IMR-90 (cell line): ENCODE measurements around the gene PAX5. TPM values are rescaled to one million over a fixed set of nuclear protein-coding genes. Genes with fewer than 3 reads are reported as not detected.

Experiments
- ATAC-seq: fragments of 200-7000 bp; cut with Tn5 transposase; 2 replicates; pipeline ENCODE4 v1.9.1; 2020; ENCODE audit warnings: low read depth, mild to moderate bottlenecking, moderate library complexity
- BruUV-seq: library from RNA; stranded (reverse); fragments of 400-500 nt; replicated peaks from 2 replicates; lab custom pipeline; 2021; lab: Mats Ljungman, UMichigan
- CTCF ChIA-PET: fragments of 300-600 bp; formaldehyde crosslinking; extraction: SDS; loops from one replicate; lab custom pipeline; 2021; ENCODE audit warnings: antibody characterized with exemption; lab: Yijun Ruan, JAX
- POLR2A ChIA-PET: fragments of 300-600 bp; sonication (Branson Sonifier 250); formaldehyde crosslinking; loops from one replicate; lab custom pipeline; 2022; ENCODE audit warnings: antibody characterized with exemption; ENCODE audit not compliant: unreplicated experiment; lab: Charles Lee
- DNase-seq: peaks from one replicate; pipeline ENCODE4 v3.0.0; 2013
- H2AFZ ChIP-seq: replicated peaks from 2 replicates; pipeline ENCODE3; 2013; ENCODE audit warnings: low read length, mild to moderate bottlenecking; ENCODE audit not compliant: poor library complexity
- H2AK5ac ChIP-seq: 2 replicates; pipeline ENCODE4 v1.6.1; 2013; ENCODE audit warnings: low read depth, low read length, inconsistent platforms
- H2AK9ac ChIP-seq: replicated peaks from 2 replicates; pipeline ENCODE3; 2013; ENCODE audit warnings: mild to moderate bottlenecking, low read depth, low read length, moderate library complexity; ENCODE audit not compliant: poor library complexity
- H2BK120ac ChIP-seq: 2 replicates; pipeline ENCODE4 v1.6.1; 2013; ENCODE audit warnings: low read depth, low read length, inconsistent platforms
- H2BK15ac ChIP-seq: 3 replicates; pipeline ENCODE4 v1.6.1; 2013; ENCODE audit warnings: low read depth, low read length, inconsistent platforms
- H2BK20ac ChIP-seq: 2 replicates; pipeline ENCODE4 v1.6.1; 2013; ENCODE audit warnings: low read depth, mild to moderate bottlenecking, inconsistent platforms, low read length, moderate library complexity
- H2BK5ac ChIP-seq: 2 replicates; pipeline ENCODE4 v1.6.1; 2013; ENCODE audit warnings: mild to moderate bottlenecking, low read depth, low read length, inconsistent platforms; ENCODE audit not compliant: poor library complexity, severe bottlenecking
- H3K14ac ChIP-seq: replicated peaks from 2 replicates; pipeline ENCODE4 v1.6.1; 2013; ENCODE audit warnings: low read depth, low read length, inconsistent platforms
- H3K18ac ChIP-seq: 2 replicates; pipeline ENCODE4 v1.6.1; 2013; ENCODE audit warnings: low read depth, low read length, control low read depth
- H3K23ac ChIP-seq: 2 replicates; pipeline ENCODE4 v1.6.1; 2013; ENCODE audit warnings: low read depth, low read length, inconsistent platforms
- H3K27ac ChIP-seq: 2 replicates; pipeline ENCODE4 v1.5.1; 2013; ENCODE audit warnings: mild to moderate bottlenecking, control low read depth, low read length; ENCODE audit not compliant: insufficient read depth
- H3K27me3 ChIP-seq: 2 replicates; pipeline ENCODE4 v1.6.1; 2013; ENCODE audit warnings: low read length; ENCODE audit not compliant: control insufficient read depth, insufficient read depth
- H3K36me3 ChIP-seq: 2 replicates; pipeline ENCODE4 v1.6.1; 2013; ENCODE audit warnings: low read length, mixed read lengths; ENCODE audit not compliant: control insufficient read depth, insufficient read depth
- H3K4ac ChIP-seq: 2 replicates; pipeline ENCODE4 v1.6.1; 2013; ENCODE audit warnings: low read depth, low read length, inconsistent platforms
- H3K4me1 ChIP-seq: 2 replicates; pipeline ENCODE4 v1.6.1; 2013; ENCODE audit warnings: low read length, mixed read lengths; ENCODE audit not compliant: control insufficient read depth, insufficient read depth
- H3K4me2 ChIP-seq: 2 replicates; pipeline ENCODE4 v1.6.1; 2013; ENCODE audit warnings: low read depth, mild to moderate bottlenecking, control low read depth, low read length, moderate library complexity
- H3K4me3 ChIP-seq: 2 replicates; pipeline ENCODE4 v1.5.1; 2013; ENCODE audit warnings: low read depth, mild to moderate bottlenecking, control low read depth, low read length, moderate library complexity; ENCODE audit not compliant: insufficient read depth
- H3K56ac ChIP-seq: 2 replicates; pipeline ENCODE4 v1.6.1; 2013; ENCODE audit warnings: low read length, inconsistent platforms; ENCODE audit not compliant: insufficient read depth; ENCODE audit errors: extremely low read depth
- H3K79me1 ChIP-seq, 2 experiments: 2 replicates each; pipeline ENCODE4 v1.6.1; 2013; ENCODE audit warnings: low read length in 2 of 2, inconsistent platforms in 1 of 2, low read depth in 1 of 2
- H3K9ac ChIP-seq: 2 replicates; pipeline ENCODE4 v1.6.1; 2013; ENCODE audit warnings: low read depth, low read length, control low read depth
- H3K9me1 ChIP-seq: 2 replicates; pipeline ENCODE4 v1.6.1; 2013; ENCODE audit warnings: low read length, inconsistent platforms; ENCODE audit not compliant: insufficient read depth
- H3K9me3 ChIP-seq: 2 replicates; pipeline ENCODE4 v1.6.1; 2013; ENCODE audit warnings: low read length; ENCODE audit not compliant: control insufficient read depth, insufficient read depth
- H4K20me1 ChIP-seq: 2 replicates; pipeline ENCODE4 v1.6.1; 2013; ENCODE audit warnings: low read length, inconsistent platforms; ENCODE audit not compliant: insufficient read depth
- H4K5ac ChIP-seq: 2 replicates; pipeline ENCODE4 v1.6.1; 2013; ENCODE audit warnings: mild to moderate bottlenecking, low read depth, low read length, control low read depth
- H4K8ac ChIP-seq, 2 experiments: 2 replicates each; pipeline ENCODE4 v1.6.1; 2013; ENCODE audit warnings: low read depth in 2 of 2, low read length in 2 of 2, control low read depth in 1 of 2, inconsistent platforms in 1 of 2
- H4K91ac ChIP-seq: 2 replicates; pipeline ENCODE4 v1.6.1; 2013; ENCODE audit warnings: low read depth, low read length, inconsistent platforms; ENCODE audit not compliant: insufficient read depth
- BHLHE40 ChIP-seq: fragments of 150-350 bp; IDR thresholded peaks from 2 replicates; pipeline ENCODE4 v1.6.1; 2016; ENCODE audit warnings: mild to moderate bottlenecking, low read depth, low read length
- CEBPB ChIP-seq: IDR thresholded peaks from 2 replicates; pipeline ENCODE4 v1.6.1; 2012; ENCODE audit warnings: low read depth, low read length, improper control_type of control experiment
- CHD1 ChIP-seq: IDR thresholded peaks from 2 replicates; pipeline ENCODE4 v1.6.1; 2012; ENCODE audit warnings: low read depth, low read length, improper control_type of control experiment
- FOS ChIP-seq: fragments of 150-350 bp; IDR thresholded peaks from 2 replicates; pipeline ENCODE4 v1.6.1; 2016; ENCODE audit warnings: low read depth, low read length
- MAFK ChIP-seq: IDR thresholded peaks from 2 replicates; pipeline ENCODE4 v1.6.1; 2012; ENCODE audit warnings: low read depth, low read length, improper control_type of control experiment
- MAZ ChIP-seq: IDR thresholded peaks from 2 replicates; pipeline ENCODE4 v1.6.1; 2012; ENCODE audit warnings: low read depth, mild to moderate bottlenecking, low read length, improper control_type of control experiment, moderate library complexity, borderline replicate concordance
- MXI1 ChIP-seq: IDR thresholded peaks from 2 replicates; pipeline ENCODE4 v1.6.1; 2012; ENCODE audit warnings: low read depth, mild to moderate bottlenecking, low read length, moderate library complexity, borderline replicate concordance
- NFE2L2 ChIP-seq: fragments of 150-350 bp; IDR thresholded peaks from 2 replicates; pipeline ENCODE4 v1.6.1; 2016; ENCODE audit warnings: low read depth, mild to moderate bottlenecking, low read length
- POLR2A ChIP-seq: IDR thresholded peaks from 2 replicates; pipeline ENCODE4 v1.6.1; 2012; ENCODE audit warnings: mild to moderate bottlenecking, low read depth, low read length
- RAD21 ChIP-seq: IDR thresholded peaks from 2 replicates; pipeline ENCODE4 v1.6.1; 2012; ENCODE audit warnings: low read length, improper control_type of control experiment
- RCOR1 ChIP-seq: IDR thresholded peaks from 2 replicates; pipeline ENCODE4 v1.6.1; 2012; ENCODE audit warnings: mild to moderate bottlenecking, low read length, improper control_type of control experiment; ENCODE audit not compliant: insufficient replicate concordance
- RFX5 ChIP-seq: IDR thresholded peaks from 2 replicates; pipeline ENCODE4 v1.8.0; 2012; ENCODE audit warnings: low read depth, mild to moderate bottlenecking, low read length, moderate library complexity
- SMC3 ChIP-seq: fragments of 150-350 bp; IDR thresholded peaks from 2 replicates; pipeline ENCODE4 v1.6.1; 2016; ENCODE audit warnings: low read depth, mild to moderate bottlenecking, antibody characterized with exemption, low read length, moderate library complexity
- WGBS, 2 experiments: methylation state at CpG; one replicate each; pipeline versions ENCODE4 v1.1.5 to v1.1.7; 2013; ENCODE audit warnings: missing lambda C conversion rate in 2 of 2; ENCODE audit not compliant: insufficient read length in 1 of 2; ENCODE audit errors: extremely low coverage in 2 of 2; 5-methylcytosine and 5-hydroxymethylcytosine counted together
- dilution Hi-C: fragments of 300-500 bp; cut with HindIII; formaldehyde crosslinking; loops from one replicate; pipeline ENCODE4 v1.14.3; 2018; ENCODE audit warnings: low sequenced_read_pairs; ENCODE audit not compliant: unreplicated experiment
- in situ Hi-C: fragments of 300-500 bp; cut with MboI; formaldehyde crosslinking; loops from 3 replicates; pipeline ENCODE4 v1.14.3; 2019; ENCODE audit warnings: low sequenced_read_pairs, inconsistent platforms, mixed read lengths
- intact Hi-C: fragments of 100-400 bp; cut with micrococcal nuclease; formaldehyde crosslinking; loops from 2 replicates; pipeline ENCODE4 v1.10.0; 2022
- polyA plus RNA-seq, 3 experiments: library from polyadenylated mRNA; depleted of rRNA; stranded (reverse); fragments of >200 nt; gene quantifications; 2 replicates each; pipeline ENCODE4 v1.2.3, GENCODE V29; 2012; ENCODE audit warnings: low replicate concordance in 1 of 3
- total RNA-seq: library from RNA; depleted of rRNA; stranded (reverse); fragments of >200 nt; gene quantifications from 2 replicates; pipeline ENCODE4 v1.2.3, GENCODE V29; 2012
- TF ChIP-seq, protein P1 (sequence below): conservative IDR thresholded peaks from 2 replicates; pipeline ENCODE4 v1.5.1; 2012; ENCODE audit warnings: mild to moderate bottlenecking, low read depth, low read length, improper control_type of control experiment
- TF ChIP-seq, protein P2 (sequence below): fragments of 150-350 bp; IDR thresholded peaks from 2 replicates; pipeline ENCODE4 v1.6.1; 2017; ENCODE audit warnings: mild to moderate bottlenecking, antibody characterized with exemption, low read length, low read depth
- TF ChIP-seq, protein P3 (sequence below): fragments of 150-350 bp; IDR thresholded peaks from 2 replicates; pipeline ENCODE4 v1.6.1; 2016; ENCODE audit warnings: low read depth, mild to moderate bottlenecking, low read length, moderate library complexity, borderline replicate concordance

Gene PAX5
- total and polyA plus RNA-seq, 2 of the 4 experiments (the other 2 are of a cell fraction) = not detected

DNA sequence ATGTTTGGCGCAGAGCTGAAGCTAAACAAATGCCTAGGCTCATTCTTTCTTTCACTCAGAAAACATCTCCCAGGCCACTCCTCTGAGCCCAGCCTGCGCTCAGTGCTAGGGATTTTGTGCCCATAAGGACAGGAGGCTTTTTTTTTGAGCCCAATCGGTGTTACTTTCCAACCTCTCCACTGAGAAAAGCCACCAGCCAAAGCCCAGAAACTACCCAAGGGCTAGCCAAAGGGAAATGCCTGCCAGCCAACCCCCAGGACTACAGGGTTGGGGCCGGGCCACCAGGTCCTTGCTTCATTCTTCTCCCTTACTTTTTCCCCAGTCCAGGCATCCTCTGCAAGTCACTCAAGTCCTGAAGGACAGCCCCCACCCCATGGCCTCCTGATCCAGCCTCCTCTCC, 134.7 kb downstream of the PAX5 start:
- CTCF ChIA-PET = no interaction called here
- H4K8ac ChIP-seq = no peak overlapping the region
- H2AK9ac ChIP-seq = no peak overlapping the region
- TF ChIP-seq MAFK (no peak), RAD21 (no peak), BHLHE40 (no peak), MAZ (no peak), CHD1 (no peak), POLR2A (no peak), RCOR1 (no peak), RFX5 (no peak), MXI1 (no peak), SMC3 (no peak), CEBPB (no peak), FOS (no peak), NFE2L2 (no peak)
- TF ChIP-seq, protein P1, sequence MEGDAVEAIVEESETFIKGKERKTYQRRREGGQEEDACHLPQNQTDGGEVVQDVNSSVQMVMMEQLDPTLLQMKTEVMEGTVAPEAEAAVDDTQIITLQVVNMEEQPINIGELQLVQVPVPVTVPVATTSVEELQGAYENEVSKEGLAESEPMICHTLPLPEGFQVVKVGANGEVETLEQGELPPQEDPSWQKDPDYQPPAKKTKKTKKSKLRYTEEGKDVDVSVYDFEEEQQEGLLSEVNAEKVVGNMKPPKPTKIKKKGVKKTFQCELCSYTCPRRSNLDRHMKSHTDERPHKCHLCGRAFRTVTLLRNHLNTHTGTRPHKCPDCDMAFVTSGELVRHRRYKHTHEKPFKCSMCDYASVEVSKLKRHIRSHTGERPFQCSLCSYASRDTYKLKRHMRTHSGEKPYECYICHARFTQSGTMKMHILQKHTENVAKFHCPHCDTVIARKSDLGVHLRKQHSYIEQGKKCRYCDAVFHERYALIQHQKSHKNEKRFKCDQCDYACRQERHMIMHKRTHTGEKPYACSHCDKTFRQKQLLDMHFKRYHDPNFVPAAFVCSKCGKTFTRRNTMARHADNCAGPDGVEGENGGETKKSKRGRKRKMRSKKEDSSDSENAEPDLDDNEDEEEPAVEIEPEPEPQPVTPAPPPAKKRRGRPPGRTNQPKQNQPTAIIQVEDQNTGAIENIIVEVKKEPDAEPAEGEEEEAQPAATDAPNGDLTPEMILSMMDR = no peak
- TF ChIP-seq, protein P2, sequence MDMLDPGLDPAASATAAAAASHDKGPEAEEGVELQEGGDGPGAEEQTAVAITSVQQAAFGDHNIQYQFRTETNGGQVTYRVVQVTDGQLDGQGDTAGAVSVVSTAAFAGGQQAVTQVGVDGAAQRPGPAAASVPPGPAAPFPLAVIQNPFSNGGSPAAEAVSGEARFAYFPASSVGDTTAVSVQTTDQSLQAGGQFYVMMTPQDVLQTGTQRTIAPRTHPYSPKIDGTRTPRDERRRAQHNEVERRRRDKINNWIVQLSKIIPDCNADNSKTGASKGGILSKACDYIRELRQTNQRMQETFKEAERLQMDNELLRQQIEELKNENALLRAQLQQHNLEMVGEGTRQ = no peak
- TF ChIP-seq, protein P3, sequence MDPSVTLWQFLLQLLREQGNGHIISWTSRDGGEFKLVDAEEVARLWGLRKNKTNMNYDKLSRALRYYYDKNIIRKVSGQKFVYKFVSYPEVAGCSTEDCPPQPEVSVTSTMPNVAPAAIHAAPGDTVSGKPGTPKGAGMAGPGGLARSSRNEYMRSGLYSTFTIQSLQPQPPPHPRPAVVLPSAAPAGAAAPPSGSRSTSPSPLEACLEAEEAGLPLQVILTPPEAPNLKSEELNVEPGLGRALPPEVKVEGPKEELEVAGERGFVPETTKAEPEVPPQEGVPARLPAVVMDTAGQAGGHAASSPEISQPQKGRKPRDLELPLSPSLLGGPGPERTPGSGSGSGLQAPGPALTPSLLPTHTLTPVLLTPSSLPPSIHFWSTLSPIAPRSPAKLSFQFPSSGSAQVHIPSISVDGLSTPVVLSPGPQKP = no peak
- no peak overlapping the region for H2BK120ac ChIP-seq
- no peak overlapping the region for H2BK20ac ChIP-seq
- no peak overlapping the region for H3K27ac ChIP-seq
- POLR2A ChIA-PET = no interaction called here
- H3K9me3 ChIP-seq = no peaks in the 10 kb centered on the region
- ATAC-seq = no peak
- 0 out of 2 replicates have a peak, but pooled peaks cover 4% of the 10 kb centered on the region for H3K9me1 ChIP-seq
- no peak overlapping the region for H2BK5ac ChIP-seq
- no peak overlapping the region for H3K4ac ChIP-seq
- H3K4me3 ChIP-seq = no peak overlapping the region
- in situ Hi-C loops (no loop called here), dilution Hi-C loops (no loop called here), intact Hi-C loops (no loop called here)
- no peaks in the 10 kb centered on the region for H3K36me3 ChIP-seq
- H4K91ac ChIP-seq = no peak overlapping the region
- no peak overlapping the region for H3K18ac ChIP-seq
- H2AK5ac ChIP-seq = no peak overlapping the region
- no TSS peak for BruUV-seq
- no peak overlapping the region for H4K5ac ChIP-seq
- DNase-seq = no peak
- H3K23ac ChIP-seq = no peak overlapping the region
- no peak overlapping the region for H3K14ac ChIP-seq
- H2BK15ac ChIP-seq = no peak overlapping the region
- no peak overlapping the region for H3K4me2 ChIP-seq
- H3K4me1 ChIP-seq = no peaks in the 10 kb centered on the region
- WGBS, 2 experiments = no CpG with 5 or more reads among the region's 4 CpGs
- no peaks in the 10 kb centered on the region for H4K20me1 ChIP-seq
- H3K56ac ChIP-seq = no peak overlapping the region
- H2AFZ ChIP-seq = no peak overlapping the region
- no peak overlapping the region for H3K9ac ChIP-seq
- peaks cover 46% of the 10 kb centered on the region for H3K27me3 ChIP-seq
- H3K79me1 ChIP-seq = no peaks in the 10 kb centered on the region
